Activated CD8-positive, alpha-beta memory T cell treated with anti-CD3 and anti-CD28 coated beads, Interleukin-2, amount 50 U/mL, for 1 hour (primary cell): ENCODE data around the gene AKAP9.
"Not testable (repeated sequence)": the region's sequence is repeated elsewhere in the genome, so short reads cannot be mapped to it uniquely, and the experiment has no call there.

Experiments
- DNase-seq: peaks from one replicate; pipeline ENCODE4 v3.0.0-alpha.2; 2020; ENCODE audit errors: extremely low read depth

AKAP9 gene

GRCh38 chr7:91946549-91946948 lies 5.9 kb downstream of the AKAP9 start:
- no peak for DNase-seq

GRCh38 chr7:91947948-91948347 lies 7.3 kb downstream of the AKAP9 start:
- DNase-seq: no peak

GRCh38 chr7:91949221-91950009 lies 8.8 kb downstream of the AKAP9 start:
- no peak for DNase-seq

- DNase-seq: no peak
Measured at GRCh38 chr7:91953618-91954017, 13.0 kb downstream of the AKAP9 start.

GRCh38 chr7:91956464-91956863 lies 15.8 kb downstream of the AKAP9 start:
- not testable (repeated sequence) for DNase-seq

GRCh38 chr7:91957232-91957631 lies 16.6 kb downstream of the AKAP9 start:
- no peak for DNase-seq

GRCh38 chr7:91957823-91958222 lies 17.2 kb downstream of the AKAP9 start:
- no peak for DNase-seq

GRCh38 chr7:91959023-91959422 lies 18.4 kb downstream of the AKAP9 start:
- no peak for DNase-seq

- no peak for DNase-seq
Measured at GRCh38 chr7:91961816-91962215, 21.2 kb downstream of the AKAP9 start.

- no peak for DNase-seq
Measured at GRCh38 chr7:91962419-91962818, 21.8 kb downstream of the AKAP9 start.

- not testable (repeated sequence) for DNase-seq
Measured at GRCh38 chr7:91967513-91967912, 26.9 kb downstream of the AKAP9 start.

- no peak for DNase-seq
Measured at GRCh38 chr7:91973639-91974038, 33.0 kb downstream of the AKAP9 start.

GRCh38 chr7:91974066-91974465 lies 33.4 kb downstream of the AKAP9 start:
- no peak for DNase-seq

GRCh38 chr7:91976743-91977142 lies 36.1 kb downstream of the AKAP9 start:
- DNase-seq: no peak

- DNase-seq: no peak
Measured at GRCh38 chr7:91979590-91979989, 38.9 kb downstream of the AKAP9 start.

GRCh38 chr7:91982352-91982751 lies 41.7 kb downstream of the AKAP9 start:
- not testable (repeated sequence) for DNase-seq

- DNase-seq: no peak
Measured at GRCh38 chr7:91988213-91988612, 47.6 kb downstream of the AKAP9 start.

GRCh38 chr7:91993976-91994375 lies 53.3 kb downstream of the AKAP9 start:
- DNase-seq: no peak

- DNase-seq: no peak
Measured at GRCh38 chr7:91995391-91996105, 54.9 kb downstream of the AKAP9 start.

GRCh38 chr7:91999631-92000565 lies 59.2 kb downstream of the AKAP9 start:
- no peak for DNase-seq

GRCh38 chr7:92002720-92003119 lies 62.1 kb downstream of the AKAP9 start:
- no peak for DNase-seq

GRCh38 chr7:92006046-92006445 lies 65.4 kb downstream of the AKAP9 start:
- no peak for DNase-seq
